ENCODE measurements around the gene SMIM45.

SMIM45 gene

GRCh38 chr22:41987276-41987675, 35.3 kb downstream of the SMIM45 start (continued):
- TF ChIP-seq ZNF26 (tag by site-specific recombination; IDR thresholded peaks at IDR 0.05) = no peak
- no peak for TF ChIP-seq ZNF324 (tag by site-specific recombination; IDR thresholded peaks at IDR 0.05)
- TF ChIP-seq ZNF146 (tag by site-specific recombination; IDR thresholded peaks at IDR 0.05) = no peak

DNA sequence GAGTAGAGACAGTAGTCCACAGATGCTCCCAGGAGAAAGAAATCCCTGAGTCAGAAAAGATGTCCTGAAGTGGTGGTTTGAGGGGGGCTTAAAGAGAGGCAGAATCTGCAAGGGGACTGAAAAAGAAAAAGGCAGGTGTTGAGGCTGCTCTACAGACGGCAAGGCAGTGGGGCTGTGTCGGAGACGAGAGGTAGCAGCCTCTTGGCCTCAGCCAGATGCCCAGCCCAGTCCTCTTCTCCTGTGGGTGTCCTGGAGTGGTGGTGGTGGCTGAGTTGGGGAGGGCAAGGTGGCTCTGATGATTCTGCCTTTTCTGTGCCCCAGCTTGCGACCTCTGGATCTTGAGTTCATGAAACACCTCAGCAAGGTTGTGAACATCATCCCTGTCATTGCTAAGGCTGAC, 37.3 kb downstream of the SMIM45 start:
- Histone ChIP-seq H3K36me3 (ENCODE audit: control insufficient read depth in 2 of 2, insufficient read depth in 1 of 2, low read length in 2 of 2) (peaks cover 0 to 18% of the 10 kb centered on the region in 2 experiments; a peak in 1 of 3 replicates), H3K9me3 (ENCODE audit: control insufficient read depth, insufficient read depth, low read depth, low read length) (no peaks in the 10 kb centered on the region), H3K4me3 (ENCODE audit: low read depth, low read length) (no peak overlapping the region), H3K27ac (ENCODE audit: extremely low read depth, low read depth, low read length) (no peak overlapping the region), H3K4me1 (ENCODE audit: control insufficient read depth, insufficient read depth, low read length) (no peaks in the 10 kb centered on the region)
- POLR2A ChIA-PET = no interaction called here
- CTCF ChIA-PET = no interaction called here
- TF ChIP-seq ZNF311 (tag by site-specific recombination; IDR thresholded peaks at IDR 0.05; ENCODE audit: borderline replicate concordance) (no peak), PRDM4 (tag by site-specific recombination; IDR thresholded peaks at IDR 0.05) (no peak), SP7 (tag by site-specific recombination; IDR thresholded peaks at IDR 0.05) (no peak)
- TF ChIP-seq, protein P1, sequence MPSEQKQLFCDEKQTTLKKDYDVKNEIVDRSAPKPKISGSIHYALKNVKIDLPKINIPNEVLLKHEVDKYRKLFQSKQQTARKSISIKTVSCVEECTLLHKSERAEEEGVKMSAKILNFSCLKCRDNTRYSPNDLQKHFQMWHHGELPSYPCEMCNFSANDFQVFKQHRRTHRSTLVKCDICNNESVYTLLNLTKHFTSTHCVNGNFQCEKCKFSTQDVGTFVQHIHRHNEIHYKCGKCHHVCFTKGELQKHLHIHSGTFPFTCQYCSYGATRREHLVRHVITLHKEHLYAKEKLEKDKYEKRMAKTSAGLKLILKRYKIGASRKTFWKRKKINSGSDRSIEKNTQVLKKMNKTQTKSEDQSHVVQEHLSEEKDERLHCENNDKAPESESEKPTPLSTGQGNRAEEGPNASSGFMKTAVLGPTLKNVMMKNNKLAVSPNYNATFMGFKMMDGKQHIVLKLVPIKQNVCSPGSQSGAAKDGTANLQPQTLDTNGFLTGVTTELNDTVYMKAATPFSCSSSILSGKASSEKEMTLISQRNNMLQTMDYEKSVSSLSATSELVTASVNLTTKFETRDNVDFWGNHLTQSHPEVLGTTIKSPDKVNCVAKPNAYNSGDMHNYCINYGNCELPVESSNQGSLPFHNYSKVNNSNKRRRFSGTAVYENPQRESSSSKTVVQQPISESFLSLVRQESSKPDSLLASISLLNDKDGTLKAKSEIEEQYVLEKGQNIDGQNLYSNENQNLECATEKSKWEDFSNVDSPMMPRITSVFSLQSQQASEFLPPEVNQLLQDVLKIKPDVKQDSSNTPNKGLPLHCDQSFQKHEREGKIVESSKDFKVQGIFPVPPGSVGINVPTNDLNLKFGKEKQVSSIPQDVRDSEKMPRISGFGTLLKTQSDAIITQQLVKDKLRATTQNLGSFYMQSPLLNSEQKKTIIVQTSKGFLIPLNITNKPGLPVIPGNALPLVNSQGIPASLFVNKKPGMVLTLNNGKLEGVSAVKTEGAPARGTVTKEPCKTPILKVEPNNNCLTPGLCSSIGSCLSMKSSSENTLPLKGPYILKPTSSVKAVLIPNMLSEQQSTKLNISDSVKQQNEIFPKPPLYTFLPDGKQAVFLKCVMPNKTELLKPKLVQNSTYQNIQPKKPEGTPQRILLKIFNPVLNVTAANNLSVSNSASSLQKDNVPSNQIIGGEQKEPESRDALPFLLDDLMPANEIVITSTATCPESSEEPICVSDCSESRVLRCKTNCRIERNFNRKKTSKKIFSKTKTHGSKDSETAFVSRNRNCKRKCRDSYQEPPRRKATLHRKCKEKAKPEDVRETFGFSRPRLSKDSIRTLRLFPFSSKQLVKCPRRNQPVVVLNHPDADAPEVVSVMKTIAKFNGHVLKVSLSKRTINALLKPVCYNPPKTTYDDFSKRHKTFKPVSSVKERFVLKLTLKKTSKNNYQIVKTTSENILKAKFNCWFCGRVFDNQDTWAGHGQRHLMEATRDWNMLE (tag by site-specific recombination; conservative IDR thresholded peaks at IDR 0.05; ENCODE audit: low read depth) = no peak

DNA sequence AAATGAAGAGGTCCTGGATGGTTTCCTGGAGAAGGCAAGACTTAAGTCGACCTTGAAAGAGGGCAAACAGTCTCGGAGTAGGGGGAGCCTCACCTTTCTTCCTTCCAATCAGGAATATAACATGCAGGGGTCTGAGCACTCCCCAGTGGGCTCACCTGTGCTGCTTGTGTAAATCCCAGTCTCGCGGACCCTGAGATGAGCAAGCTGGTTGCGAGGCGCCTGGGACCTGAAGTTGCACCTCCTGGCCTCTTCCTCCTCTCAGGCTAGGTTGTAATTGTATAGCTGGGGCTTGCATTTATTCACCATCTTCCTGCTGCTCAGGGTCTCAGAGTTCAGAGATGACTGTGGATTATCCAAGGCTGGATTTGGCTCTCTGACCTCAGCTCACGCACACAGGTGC, 39.2 kb downstream of the SMIM45 start:
- CTCF ChIA-PET = interaction anchor here (1.3 kb wide), 1 partner anchor 25 kb away, joined by 4 read pairs; no protein-coding TSS in a partner anchor
- Histone ChIP-seq H3K9me3 (ENCODE audit: control insufficient read depth, insufficient read depth, low read depth, low read length) (no peaks in the 10 kb centered on the region), H3K4me3 (ENCODE audit: low read depth, low read length) (no peak overlapping the region), H3K4me1 (ENCODE audit: control insufficient read depth, insufficient read depth, low read length) (no peaks in the 10 kb centered on the region), H3K36me3 (ENCODE audit: control insufficient read depth in 2 of 2, insufficient read depth in 1 of 2, low read length in 2 of 2) (peaks cover 0 to 19% of the 10 kb centered on the region in 2 experiments; a peak in 1 of 3 replicates), H3K27ac (ENCODE audit: extremely low read depth, low read depth, low read length) (no peak overlapping the region)
- POLR2A ChIA-PET = interaction anchor here (0.7 kb wide), 1 partner anchor 92 kb away, joined by 4 read pairs; no protein-coding TSS in a partner anchor
- no peak for TF ChIP-seq ZNF214 (tag by site-specific recombination; IDR thresholded peaks at IDR 0.05; ENCODE audit: borderline replicate concordance)
- TF ChIP-seq KLF9 (tag by site-specific recombination; IDR thresholded peaks at IDR 0.05; ENCODE audit: low read depth) = no peak
- no peak for TF ChIP-seq ZNF394 (tag by site-specific recombination; IDR thresholded peaks at IDR 0.05; ENCODE audit: borderline replicate concordance)
- TF ChIP-seq, protein P2, sequence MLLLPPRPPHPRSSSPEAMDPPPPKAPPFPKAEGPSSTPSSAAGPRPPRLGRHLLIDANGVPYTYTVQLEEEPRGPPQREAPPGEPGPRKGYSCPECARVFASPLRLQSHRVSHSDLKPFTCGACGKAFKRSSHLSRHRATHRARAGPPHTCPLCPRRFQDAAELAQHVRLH (tag by site-specific recombination; IDR thresholded peaks at IDR 0.05) = no peak
- TF ChIP-seq YY2 (tag by site-specific recombination; IDR thresholded peaks at IDR 0.05) = no peak
- no peak for TF ChIP-seq PRDM4 (tag by site-specific recombination; IDR thresholded peaks at IDR 0.05)
- no peak for TF ChIP-seq HIC1 (tag by site-specific recombination; IDR thresholded peaks at IDR 0.05)
- TF ChIP-seq, protein P3, sequence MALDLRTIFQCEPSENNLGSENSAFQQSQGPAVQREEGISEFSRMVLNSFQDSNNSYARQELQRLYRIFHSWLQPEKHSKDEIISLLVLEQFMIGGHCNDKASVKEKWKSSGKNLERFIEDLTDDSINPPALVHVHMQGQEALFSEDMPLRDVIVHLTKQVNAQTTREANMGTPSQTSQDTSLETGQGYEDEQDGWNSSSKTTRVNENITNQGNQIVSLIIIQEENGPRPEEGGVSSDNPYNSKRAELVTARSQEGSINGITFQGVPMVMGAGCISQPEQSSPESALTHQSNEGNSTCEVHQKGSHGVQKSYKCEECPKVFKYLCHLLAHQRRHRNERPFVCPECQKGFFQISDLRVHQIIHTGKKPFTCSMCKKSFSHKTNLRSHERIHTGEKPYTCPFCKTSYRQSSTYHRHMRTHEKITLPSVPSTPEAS (tag by site-specific recombination; IDR thresholded peaks at IDR 0.05) = no peak
- TF ChIP-seq ZNF623 (tag by site-specific recombination; IDR thresholded peaks at IDR 0.05) = no peak
- no peak for TF ChIP-seq PRDM1 (tag by site-specific recombination; IDR thresholded peaks at IDR 0.05)
- no peak for TF ChIP-seq BCL11A (tag by site-specific recombination; IDR thresholded peaks at IDR 0.05; ENCODE audit: low read depth)
